SK-N-SH treated with all-trans-retinoic acid at 6 μM for 48 hours (cell line): ENCODE data around the gene CDH4.

Source experiments
- ATAC-seq: fragments of 200-7000 bp; cut with Tn5 transposase; 3 replicates; pipeline ENCODE4 v1.9.1; 2020; ENCODE audit warnings: mild to moderate bottlenecking, moderate library complexity
- ARNTL ChIP-seq: fragments of 450-650 bp; formaldehyde crosslinking; IDR thresholded peaks from 2 replicates; pipeline ENCODE4 v1.5.0; 2020; ENCODE audit warnings: low read depth, mild to moderate bottlenecking, moderate library complexity, borderline replicate concordance
- BACH2 ChIP-seq: fragments of 250-450 bp; sonication (Bioruptor Pico); IDR thresholded peaks from 2 replicates; pipeline ENCODE4 v1.9.0; 2021; ENCODE audit warnings: mild to moderate bottlenecking, borderline replicate concordance
- CREB5 ChIP-seq: fragments of 250-450 bp; sonication (Bioruptor Pico); IDR thresholded peaks from 2 replicates; pipeline ENCODE4 v1.5.1; 2020; ENCODE audit warnings: low read depth, mild to moderate bottlenecking, moderate library complexity
- CSRNP3 ChIP-seq: fragments of 250-450 bp; sonication (Bioruptor Pico); IDR thresholded peaks from 2 replicates; pipeline ENCODE4 v1.5.1; 2021; ENCODE audit warnings: mild to moderate bottlenecking, moderate library complexity
- ESRRG ChIP-seq: fragments of 250-450 bp; sonication (Bioruptor Pico); IDR thresholded peaks from 2 replicates; pipeline ENCODE4 v1.6.1; 2021; ENCODE audit warnings: mild to moderate bottlenecking
- GLIS3 ChIP-seq: fragments of 250-450 bp; sonication (Bioruptor Pico); IDR thresholded peaks from 2 replicates; pipeline ENCODE4 v1.5.0; 2020; ENCODE audit warnings: mild to moderate bottlenecking, moderate library complexity
- ISL1 ChIP-seq: fragments of 250-450 bp; sonication (Bioruptor Pico); IDR thresholded peaks from 2 replicates; pipeline ENCODE4 v2.1.2; 2022; ENCODE audit warnings: mild to moderate bottlenecking, moderate library complexity
- OSR1 ChIP-seq: fragments of 250-450 bp; sonication (Bioruptor Pico); IDR thresholded peaks from 2 replicates; pipeline ENCODE4 v1.8.0; 2022; ENCODE audit warnings: moderate library complexity, mild to moderate bottlenecking, inconsistent platforms
- PATZ1 ChIP-seq: fragments of 250-450 bp; sonication (Bioruptor Pico); IDR thresholded peaks from 2 replicates; pipeline ENCODE4 v1.8.0; 2020; ENCODE audit warnings: mild to moderate bottlenecking, moderate library complexity, borderline replicate concordance
- POU6F1 ChIP-seq: fragments of 250-450 bp; sonication (Bioruptor Pico); IDR thresholded peaks from 2 replicates; pipeline ENCODE4 v1.8.0; 2021; ENCODE audit warnings: low read depth, mild to moderate bottlenecking, moderate library complexity, borderline replicate concordance
- PPARA ChIP-seq: fragments of 250-450 bp; sonication (Bioruptor Pico); IDR thresholded peaks from 2 replicates; pipeline ENCODE4 v1.5.0; 2020; ENCODE audit warnings: mild to moderate bottlenecking, borderline replicate concordance
- RARB ChIP-seq: fragments of 250-450 bp; sonication (Bioruptor Pico); IDR thresholded peaks from 2 replicates; pipeline ENCODE4 v1.8.0; 2021; ENCODE audit warnings: mild to moderate bottlenecking, moderate library complexity
- SNAI2 ChIP-seq: fragments of 250-450 bp; sonication (Bioruptor Pico); IDR thresholded peaks from 2 replicates; pipeline ENCODE4 v1.5.0; 2020; ENCODE audit warnings: mild to moderate bottlenecking, moderate library complexity
- TCF4 ChIP-seq: fragments of 250-450 bp; sonication (Bioruptor Pico); IDR thresholded peaks from 2 replicates; pipeline ENCODE4 v1.8.0; 2021; ENCODE audit warnings: mild to moderate bottlenecking, moderate library complexity, borderline replicate concordance
- TOX ChIP-seq: fragments of 250-450 bp; sonication (Bioruptor Pico); IDR thresholded peaks from 2 replicates; pipeline ENCODE4 v1.8.0; 2021; ENCODE audit warnings: mild to moderate bottlenecking, moderate library complexity, borderline replicate concordance
- TSHZ2 ChIP-seq: fragments of 250-450 bp; sonication (Bioruptor Pico); IDR thresholded peaks from 2 replicates; pipeline ENCODE4 v1.5.0; 2020; ENCODE audit warnings: mild to moderate bottlenecking, moderate library complexity
- ZFP3 ChIP-seq: fragments of 250-450 bp; sonication (Bioruptor Pico); IDR thresholded peaks from 2 replicates; pipeline ENCODE4 v1.5.0; 2020; ENCODE audit warnings: mild to moderate bottlenecking, moderate library complexity
- ZFP30 ChIP-seq: fragments of 450-650 bp; formaldehyde crosslinking; IDR thresholded peaks from 2 replicates; pipeline ENCODE4 v1.5.0; 2022; ENCODE audit warnings: mild to moderate bottlenecking, moderate library complexity
- ZNF70 ChIP-seq: fragments of 450-650 bp; formaldehyde crosslinking; IDR thresholded peaks from 2 replicates; pipeline ENCODE4 v1.5.0; 2020; ENCODE audit warnings: mild to moderate bottlenecking, moderate library complexity
- ZNF8 ChIP-seq: fragments of 450-650 bp; formaldehyde crosslinking; IDR thresholded peaks from 2 replicates; pipeline ENCODE4 v1.5.0; 2020; ENCODE audit warnings: mild to moderate bottlenecking, moderate library complexity

Gene CDH4

GRCh38 chr20:61312925-61313324 lies 60.9 kb downstream of the CDH4 start (continued):
- TF ChIP-seq PATZ1 (no peak), GLIS3 (CRISPR knock-in tag) (no peak), ZNF70 (no peak)
- TF ChIP-seq, all 23 proteins: peak for 0

- TF ChIP-seq PPARA: no peak
- no peak for TF ChIP-seq ZFP30
- TF ChIP-seq RARB (CRISPR knock-in tag): no peak
- no peak for TF ChIP-seq ZNF8 (CRISPR knock-in tag)
- TF ChIP-seq CSRNP3 (CRISPR knock-in tag): no peak
- no peak for TF ChIP-seq BACH2
- no peak for TF ChIP-seq CREB5 (CRISPR knock-in tag)
- TF ChIP-seq OSR1 (CRISPR knock-in tag): no peak
- TF ChIP-seq TCF4: no peak
- no peak for TF ChIP-seq ESRRG
- TF ChIP-seq ISL1 (CRISPR knock-in tag): no peak
- TF ChIP-seq TSHZ2 (CRISPR knock-in tag): no peak
- TF ChIP-seq GLIS3 (CRISPR knock-in tag): no peak
- no peak for ATAC-seq
Observed at GRCh38 chr20:61313396-61313795, 61.3 kb downstream of the CDH4 start.

GRCh38 chr20:61314326-61315010 lies 62.4 kb downstream of the CDH4 start:
- TF ChIP-seq TOX (CRISPR knock-in tag): no peak
- TF ChIP-seq GLIS3 (CRISPR knock-in tag): no peak
- TF ChIP-seq ISL1 (CRISPR knock-in tag): no peak
- no peak for TF ChIP-seq RARB (CRISPR knock-in tag)
- no peak for TF ChIP-seq BACH2
- no peak for TF ChIP-seq PATZ1
- TF ChIP-seq SNAI2 (CRISPR knock-in tag): no peak
- TF ChIP-seq ARNTL (CRISPR knock-in tag): no peak
- TF ChIP-seq POU6F1 (CRISPR knock-in tag): no peak
- TF ChIP-seq ZFP3 (CRISPR knock-in tag): no peak
- ATAC-seq: no peak
